Skeletal muscle tissue (tissue), 4 donors: ENCODE data around the gene PIBF1. TPM values are rescaled to one million over a fixed set of nuclear protein-coding genes. Genes with fewer than 3 reads are reported as not detected.
"Not testable (repeated sequence)": the region's sequence is repeated elsewhere in the genome, so short reads cannot be mapped to it uniquely, and the experiment has no call there.

Experiments
- H3K27ac ChIP-seq: one replicate; pipeline ENCODE4 v1.7.0; 2013; ENCODE audit warnings: mild to moderate bottlenecking, low read depth, low read length, inconsistent platforms
- H3K27me3 ChIP-seq, 3 donors: one replicate each; pipeline ENCODE4 v1.7.0; 2013; ENCODE audit warnings: low read length in 3 of 3; ENCODE audit not compliant: control insufficient read depth in 3 of 3, insufficient read depth in 3 of 3
- H3K36me3 ChIP-seq, 3 donors: one replicate each; pipeline ENCODE4 v1.7.0; 2013; ENCODE audit warnings: low read length in 3 of 3; ENCODE audit not compliant: control insufficient read depth in 3 of 3, insufficient read depth in 3 of 3
- H3K4me1 ChIP-seq, 3 donors: one replicate each; pipeline ENCODE4 v1.7.0; 2013; ENCODE audit warnings: low read length in 3 of 3, mild to moderate bottlenecking in 3 of 3; ENCODE audit not compliant: control insufficient read depth in 3 of 3, insufficient read depth in 3 of 3
- H3K4me3 ChIP-seq, 3 donors: one replicate each; pipeline ENCODE4 v1.7.0; 2013; ENCODE audit warnings: low read length in 3 of 3
- H3K9ac ChIP-seq, 3 donors: one replicate each; pipeline ENCODE4 v1.7.0; 2013; ENCODE audit warnings: low read length in 3 of 3, mild to moderate bottlenecking in 3 of 3, moderate library complexity in 2 of 3, low read depth in 1 of 3
- H3K9me3 ChIP-seq, 3 donors: one replicate each; pipeline ENCODE4 v1.7.0; 2013; ENCODE audit warnings: low read length in 3 of 3; ENCODE audit not compliant: control insufficient read depth in 3 of 3
- total RNA-seq: library from RNA; depleted of rRNA; stranded (reverse); fragments of >200 nt; gene quantifications from one replicate; pipeline ENCODE4 v1.2.3, GENCODE V29; 2014
- donor health status: Osteomylitis.

Gene PIBF1
- total RNA-seq, 1 donor from 2014 or later = 13.0 TPM

DNA sequence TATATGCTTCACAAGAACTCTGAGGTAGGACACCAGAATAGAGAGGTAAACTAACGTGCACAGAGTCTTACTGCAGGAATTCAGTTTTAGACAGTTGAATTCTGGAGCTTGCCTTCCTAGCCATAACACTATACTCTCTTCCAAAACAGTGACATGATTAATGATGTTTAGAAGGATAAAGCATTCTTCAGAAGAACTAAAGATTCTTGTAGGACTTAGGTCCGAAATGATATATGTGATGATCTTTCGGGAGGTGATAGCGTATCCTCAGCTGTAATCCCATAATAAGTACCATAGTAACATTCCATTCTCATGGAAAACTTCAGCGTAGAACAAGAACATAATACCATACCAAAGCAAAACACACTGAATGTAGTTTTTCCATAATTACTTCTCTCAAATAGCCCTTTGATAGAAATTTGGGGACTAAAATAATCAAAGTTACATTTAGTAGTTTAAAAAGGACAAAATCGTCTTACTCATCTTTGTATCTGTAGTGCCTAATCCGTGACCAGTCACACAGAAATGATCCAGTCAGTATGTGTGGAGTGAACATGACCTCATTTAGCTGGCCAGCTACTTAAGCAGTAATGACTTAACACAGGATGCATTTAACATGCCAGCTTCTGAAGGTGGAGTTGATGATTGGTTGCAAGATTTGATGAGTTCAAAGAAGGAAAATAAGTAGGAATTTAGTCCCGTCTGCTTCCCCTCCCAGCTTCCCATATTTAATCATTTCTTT is 38.4 kb downstream of the PIBF1 start:
- Histone ChIP-seq H3K4me1 (no peaks in the 10 kb centered on the region), H3K9me3 (no peaks in the 10 kb centered on the region), H3K36me3 (peaks cover 0 to 12% (median 5%) of the 10 kb centered on the region in 3 donors), H3K4me3 (no peak overlapping the region), H3K27ac (no peak overlapping the region), H3K27me3 (no peaks in the 10 kb centered on the region), H3K9ac (no peak overlapping the region)

DNA sequence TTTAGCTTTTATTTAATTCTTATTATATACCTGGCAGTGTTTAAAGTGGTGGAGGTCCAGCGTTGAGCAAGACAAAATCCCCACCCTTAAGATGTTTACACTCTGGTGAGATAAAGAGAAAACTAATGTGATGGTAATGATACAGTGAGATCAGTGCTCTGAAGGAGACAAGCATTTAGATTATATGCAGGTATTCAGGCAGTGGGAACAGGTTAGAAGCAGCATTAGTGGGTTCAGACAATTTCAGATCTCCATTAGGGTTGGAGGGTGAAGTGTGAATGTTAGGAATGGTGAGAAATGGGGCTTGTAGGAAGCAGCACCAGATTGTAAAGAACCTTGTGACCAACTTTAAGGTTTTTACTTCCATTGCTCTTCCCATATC is 39.0 kb downstream of the PIBF1 start:
- H3K4me3 ChIP-seq = no peak overlapping the region
- H3K27ac ChIP-seq = no peak overlapping the region
- H3K4me1 ChIP-seq = no peaks in the 10 kb centered on the region
- no peaks in the 10 kb centered on the region for H3K9me3 ChIP-seq
- no peak overlapping the region for H3K9ac ChIP-seq
- no peaks in the 10 kb centered on the region for H3K27me3 ChIP-seq
- H3K36me3 ChIP-seq = peaks cover 0 to 12% (median 5%) of the 10 kb centered on the region in 3 donors

DNA sequence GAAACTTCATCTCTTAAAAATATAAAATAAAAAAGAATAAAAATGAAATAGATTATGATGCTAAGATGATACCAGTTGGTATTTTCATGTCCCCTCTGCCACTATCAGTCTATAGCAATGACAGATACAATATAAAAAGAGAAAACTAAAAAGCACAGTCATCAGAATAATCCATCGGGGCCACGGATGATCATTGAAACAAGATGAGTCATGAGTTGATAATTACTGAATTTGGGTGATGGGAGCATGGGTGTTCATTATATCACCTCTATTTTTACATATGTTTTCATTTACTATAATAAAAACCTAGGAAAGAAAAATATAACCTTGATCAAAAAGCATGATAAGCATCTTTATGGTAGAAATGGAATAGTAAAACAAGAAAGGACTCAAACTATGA is 41.1 kb downstream of the PIBF1 start:
- H3K27ac ChIP-seq = no peak overlapping the region
- H3K9me3 ChIP-seq = no peaks in the 10 kb centered on the region
- no peaks in the 10 kb centered on the region for H3K27me3 ChIP-seq
- H3K4me3 ChIP-seq = no peak overlapping the region
- H3K9ac ChIP-seq = no peak overlapping the region
- H3K36me3 ChIP-seq = peaks cover 0 to 16% (median 5%) of the 10 kb centered on the region in 3 donors
- H3K4me1 ChIP-seq = no peaks in the 10 kb centered on the region

DNA sequence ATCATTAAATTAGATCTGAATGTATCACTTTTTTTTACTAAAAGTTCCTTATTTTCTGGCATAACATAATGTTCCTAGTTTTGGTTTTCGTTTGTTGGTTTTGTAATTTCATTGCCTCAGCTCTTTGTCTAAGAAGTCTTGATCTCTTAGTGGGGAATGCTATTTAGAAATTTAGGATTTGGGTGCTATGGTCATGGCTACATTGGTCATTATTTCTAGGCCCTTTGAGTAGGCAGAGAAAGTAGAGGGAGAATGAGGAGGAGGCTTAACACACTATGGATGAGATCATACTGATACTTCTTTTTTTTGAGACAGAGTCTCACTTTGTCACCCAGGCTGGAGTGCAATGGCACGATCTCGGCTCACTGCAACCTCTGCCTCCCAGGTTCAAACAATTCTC is 41.8 kb downstream of the PIBF1 start:
- H3K36me3 ChIP-seq = peaks cover 0 to 16% (median 4%) of the 10 kb centered on the region in 3 donors

DNA sequence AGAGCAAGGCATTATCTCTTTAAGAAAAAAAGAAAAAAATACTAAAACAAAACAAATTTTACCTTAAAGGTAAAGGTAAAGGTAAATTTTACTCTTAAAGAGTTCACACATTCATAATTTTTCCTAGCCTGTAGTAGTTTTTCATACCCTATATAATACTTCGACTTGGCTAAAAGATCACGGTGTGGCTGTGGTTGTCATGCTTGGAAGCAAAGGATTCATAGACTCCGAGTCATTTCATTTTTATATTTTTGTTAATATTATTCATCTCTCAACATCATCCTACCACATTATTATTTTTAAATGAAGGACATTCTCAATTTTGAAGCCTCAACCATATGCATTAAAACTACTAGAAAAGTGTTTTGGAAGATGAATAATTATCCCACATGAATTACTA is 52.7 kb downstream of the PIBF1 start:
- H3K27ac ChIP-seq = no peak overlapping the region
- H3K4me1 ChIP-seq = no peaks in the 10 kb centered on the region
- H3K9me3 ChIP-seq = no peaks in the 10 kb centered on the region
- H3K4me3 ChIP-seq = no peak overlapping the region
- H3K36me3 ChIP-seq = peaks cover 0 to 7% (median 0%) of the 10 kb centered on the region in 3 donors
- H3K9ac ChIP-seq = no peak overlapping the region
- H3K27me3 ChIP-seq = no peaks in the 10 kb centered on the region

More for the DNA sequence above, 41.8 kb downstream of the PIBF1 start:
- Histone ChIP-seq H3K9ac (no peak overlapping the region), H3K4me1 (no peaks in the 10 kb centered on the region), H3K4me3 (no peak overlapping the region), H3K9me3 (no peaks in the 10 kb centered on the region), H3K27ac (no peak overlapping the region), H3K27me3 (no peaks in the 10 kb centered on the region)

DNA sequence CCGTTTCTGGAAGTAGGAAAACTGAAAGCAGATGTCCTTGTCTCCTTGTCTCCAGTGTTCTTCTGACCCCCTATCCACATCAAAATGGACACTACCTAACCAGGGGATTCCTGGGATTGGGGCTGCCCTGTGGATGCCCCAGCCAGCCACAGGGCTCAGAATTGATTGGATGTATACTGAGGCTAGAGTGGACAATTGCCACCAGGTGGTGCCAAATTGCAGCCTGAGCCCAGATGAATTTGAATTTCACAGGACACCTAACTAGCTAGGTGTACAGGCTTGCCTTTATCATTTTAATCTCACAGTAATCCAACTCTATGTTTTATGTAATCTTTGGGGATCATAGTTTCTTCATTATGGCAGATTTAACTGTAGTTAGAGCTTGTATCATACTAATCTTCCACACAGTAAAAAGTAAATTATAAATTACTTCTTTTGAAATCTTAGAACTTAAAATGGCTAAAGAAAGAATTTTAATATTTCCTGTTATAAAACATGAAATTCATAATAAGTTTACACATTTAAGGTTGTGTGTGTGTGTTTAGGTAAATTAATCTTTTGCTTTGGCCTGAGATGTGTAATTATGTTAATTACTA is 58.0 kb downstream of the PIBF1 start:
- peaks cover 0 to 2% (median 0%) of the 10 kb centered on the region in 3 donors for H3K36me3 ChIP-seq
- no peaks in the 10 kb centered on the region for H3K4me1 ChIP-seq
- no peak overlapping the region for H3K9ac ChIP-seq
- H3K4me3 ChIP-seq = no peak overlapping the region
- H3K27me3 ChIP-seq = no peaks in the 10 kb centered on the region
- H3K9me3 ChIP-seq = no peaks in the 10 kb centered on the region
- H3K27ac ChIP-seq = no peak overlapping the region

DNA sequence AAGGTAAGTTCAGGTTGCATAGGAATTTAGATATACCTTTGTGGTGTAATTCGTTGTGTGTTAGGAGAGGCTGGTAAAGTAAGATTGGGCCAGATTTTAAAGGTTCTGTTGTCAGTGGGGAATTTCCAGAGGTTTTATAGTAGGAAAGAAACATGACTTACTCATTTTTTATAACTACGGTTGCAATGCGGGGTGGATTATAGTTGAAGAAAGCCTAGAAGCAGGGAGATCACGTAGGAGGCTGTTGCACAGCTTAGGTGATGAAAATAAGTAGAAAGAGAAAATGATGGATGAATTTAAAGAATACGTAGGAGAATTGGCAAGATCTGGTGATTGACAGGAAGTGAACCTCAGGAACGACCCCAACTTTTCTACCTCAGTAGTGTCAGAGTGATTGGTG is 61.1 kb downstream of the PIBF1 start:
- Histone ChIP-seq H3K36me3 (peaks cover 0 to 12% (median 0%) of the 10 kb centered on the region in 3 donors), H3K4me1 (no peaks in the 10 kb centered on the region), H3K27ac (no peak overlapping the region), H3K4me3 (no peak overlapping the region), H3K9ac (no peak overlapping the region), H3K9me3 (no peaks in the 10 kb centered on the region), H3K27me3 (no peaks in the 10 kb centered on the region)

DNA sequence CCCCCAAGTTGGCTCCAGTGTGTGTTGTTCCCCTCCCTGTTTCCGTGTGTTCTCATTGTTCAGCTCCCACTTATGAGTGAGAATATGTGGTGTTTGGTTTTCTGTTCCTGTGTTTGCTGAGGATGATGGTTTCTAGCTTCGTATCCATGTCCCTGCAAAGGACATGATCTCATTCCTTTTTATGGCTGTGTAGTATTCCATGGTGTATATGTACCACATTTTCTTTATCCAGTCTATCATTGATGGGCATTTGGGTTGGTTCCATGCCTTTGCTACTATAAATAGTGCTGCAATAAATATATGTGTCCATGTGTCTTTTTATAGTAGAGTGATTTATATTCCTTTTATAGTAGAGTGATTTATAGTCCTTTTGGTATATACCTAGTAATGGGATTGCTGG is 63.2 kb downstream of the PIBF1 start:
- H3K4me1 ChIP-seq, H3K27ac ChIP-seq, H3K27me3 ChIP-seq, H3K4me3 ChIP-seq, H3K9me3 ChIP-seq, H3K9ac ChIP-seq: not testable (repeated sequence)
- peaks cover 0 to 12% (median 0%) of the 10 kb centered on the region in 3 donors for H3K36me3 ChIP-seq

DNA sequence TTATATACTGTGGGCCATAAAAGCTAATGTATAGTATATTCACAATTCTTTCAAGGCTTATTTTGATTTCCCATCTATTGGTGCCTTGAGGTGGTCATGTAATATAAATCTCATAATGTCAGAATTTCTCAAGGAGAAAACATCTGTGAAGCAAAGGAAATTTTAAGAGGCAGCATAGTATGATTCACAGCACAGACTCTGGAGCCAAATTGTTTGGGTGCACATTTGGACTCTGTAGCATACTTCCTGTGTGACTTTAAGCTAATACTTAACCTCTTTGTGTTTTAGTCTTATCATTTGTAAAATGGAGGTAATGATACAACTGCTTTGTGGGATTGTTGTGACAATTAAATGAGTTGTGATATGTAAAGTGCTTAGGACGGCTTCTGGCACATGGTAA is 67.6 kb downstream of the PIBF1 start:
- Histone ChIP-seq H3K4me1 (no peaks in the 10 kb centered on the region), H3K27ac (no peak overlapping the region), H3K27me3 (no peaks in the 10 kb centered on the region), H3K36me3 (peaks cover 4 to 18% (median 6%) of the 10 kb centered on the region in 3 donors), H3K4me3 (no peak overlapping the region), H3K9ac (no peak overlapping the region), H3K9me3 (no peaks in the 10 kb centered on the region)

DNA sequence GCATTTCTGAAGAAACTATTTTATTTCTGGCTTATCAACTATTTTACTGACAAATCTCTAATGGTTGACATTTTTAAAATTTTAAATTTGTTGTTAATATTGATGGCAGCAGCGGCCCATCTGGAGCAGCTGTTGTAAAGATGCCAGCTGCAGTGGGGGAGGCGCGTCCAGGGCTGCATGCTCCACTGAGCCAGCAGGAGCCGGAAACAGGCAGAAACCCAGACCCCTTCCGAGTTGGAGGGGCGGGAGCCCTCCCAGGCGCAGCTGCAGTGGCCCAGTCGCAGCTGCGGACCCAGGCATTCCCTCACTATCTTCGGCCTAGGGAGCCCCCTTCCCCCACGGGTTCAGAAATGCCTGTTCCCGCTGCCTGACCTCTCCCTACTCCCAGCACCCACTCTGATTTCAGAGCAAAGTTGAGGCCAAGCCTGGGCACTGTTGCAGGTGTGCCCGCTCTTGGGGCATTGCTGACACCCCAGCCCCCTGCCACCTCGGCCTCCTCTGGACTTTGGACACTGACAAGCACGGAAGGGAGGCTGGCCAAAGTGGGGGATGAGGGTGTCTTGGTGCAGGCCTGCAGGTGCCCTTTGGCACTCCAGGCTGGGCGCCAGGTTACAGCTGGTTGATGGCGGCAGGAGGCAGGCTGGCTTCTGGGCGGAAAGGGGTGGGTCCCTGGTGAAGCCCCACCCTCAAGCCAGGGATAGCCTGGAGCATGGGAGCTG is 69.2 kb downstream of the PIBF1 start:
- Histone ChIP-seq H3K9me3 (no peaks in the 10 kb centered on the region), H3K27me3 (no peaks in the 10 kb centered on the region), H3K27ac (no peak overlapping the region), H3K4me1 (no peaks in the 10 kb centered on the region), H3K36me3 (peaks cover 6 to 13% (median 7%) of the 10 kb centered on the region in 3 donors), H3K4me3 (no peak overlapping the region), H3K9ac (no peak overlapping the region)
